ENCODE results near the gene ATRX. TPM values are rescaled to one million over a fixed set of nuclear protein-coding genes. Genes with fewer than 3 reads are reported as not detected.
"Not testable (repeated sequence)": the region's sequence is repeated elsewhere in the genome, so short reads cannot be mapped to it uniquely, and the experiment has no call there.

The ATRX gene, protein sequence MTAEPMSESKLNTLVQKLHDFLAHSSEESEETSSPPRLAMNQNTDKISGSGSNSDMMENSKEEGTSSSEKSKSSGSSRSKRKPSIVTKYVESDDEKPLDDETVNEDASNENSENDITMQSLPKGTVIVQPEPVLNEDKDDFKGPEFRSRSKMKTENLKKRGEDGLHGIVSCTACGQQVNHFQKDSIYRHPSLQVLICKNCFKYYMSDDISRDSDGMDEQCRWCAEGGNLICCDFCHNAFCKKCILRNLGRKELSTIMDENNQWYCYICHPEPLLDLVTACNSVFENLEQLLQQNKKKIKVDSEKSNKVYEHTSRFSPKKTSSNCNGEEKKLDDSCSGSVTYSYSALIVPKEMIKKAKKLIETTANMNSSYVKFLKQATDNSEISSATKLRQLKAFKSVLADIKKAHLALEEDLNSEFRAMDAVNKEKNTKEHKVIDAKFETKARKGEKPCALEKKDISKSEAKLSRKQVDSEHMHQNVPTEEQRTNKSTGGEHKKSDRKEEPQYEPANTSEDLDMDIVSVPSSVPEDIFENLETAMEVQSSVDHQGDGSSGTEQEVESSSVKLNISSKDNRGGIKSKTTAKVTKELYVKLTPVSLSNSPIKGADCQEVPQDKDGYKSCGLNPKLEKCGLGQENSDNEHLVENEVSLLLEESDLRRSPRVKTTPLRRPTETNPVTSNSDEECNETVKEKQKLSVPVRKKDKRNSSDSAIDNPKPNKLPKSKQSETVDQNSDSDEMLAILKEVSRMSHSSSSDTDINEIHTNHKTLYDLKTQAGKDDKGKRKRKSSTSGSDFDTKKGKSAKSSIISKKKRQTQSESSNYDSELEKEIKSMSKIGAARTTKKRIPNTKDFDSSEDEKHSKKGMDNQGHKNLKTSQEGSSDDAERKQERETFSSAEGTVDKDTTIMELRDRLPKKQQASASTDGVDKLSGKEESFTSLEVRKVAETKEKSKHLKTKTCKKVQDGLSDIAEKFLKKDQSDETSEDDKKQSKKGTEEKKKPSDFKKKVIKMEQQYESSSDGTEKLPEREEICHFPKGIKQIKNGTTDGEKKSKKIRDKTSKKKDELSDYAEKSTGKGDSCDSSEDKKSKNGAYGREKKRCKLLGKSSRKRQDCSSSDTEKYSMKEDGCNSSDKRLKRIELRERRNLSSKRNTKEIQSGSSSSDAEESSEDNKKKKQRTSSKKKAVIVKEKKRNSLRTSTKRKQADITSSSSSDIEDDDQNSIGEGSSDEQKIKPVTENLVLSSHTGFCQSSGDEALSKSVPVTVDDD (N-terminal part only)
- 46.3 TPM for polyA plus RNA-seq (2013, experiment 1 of 2)
- polyA plus RNA-seq (2013, experiment 2 of 2), result 47.7 TPM

DNA sequence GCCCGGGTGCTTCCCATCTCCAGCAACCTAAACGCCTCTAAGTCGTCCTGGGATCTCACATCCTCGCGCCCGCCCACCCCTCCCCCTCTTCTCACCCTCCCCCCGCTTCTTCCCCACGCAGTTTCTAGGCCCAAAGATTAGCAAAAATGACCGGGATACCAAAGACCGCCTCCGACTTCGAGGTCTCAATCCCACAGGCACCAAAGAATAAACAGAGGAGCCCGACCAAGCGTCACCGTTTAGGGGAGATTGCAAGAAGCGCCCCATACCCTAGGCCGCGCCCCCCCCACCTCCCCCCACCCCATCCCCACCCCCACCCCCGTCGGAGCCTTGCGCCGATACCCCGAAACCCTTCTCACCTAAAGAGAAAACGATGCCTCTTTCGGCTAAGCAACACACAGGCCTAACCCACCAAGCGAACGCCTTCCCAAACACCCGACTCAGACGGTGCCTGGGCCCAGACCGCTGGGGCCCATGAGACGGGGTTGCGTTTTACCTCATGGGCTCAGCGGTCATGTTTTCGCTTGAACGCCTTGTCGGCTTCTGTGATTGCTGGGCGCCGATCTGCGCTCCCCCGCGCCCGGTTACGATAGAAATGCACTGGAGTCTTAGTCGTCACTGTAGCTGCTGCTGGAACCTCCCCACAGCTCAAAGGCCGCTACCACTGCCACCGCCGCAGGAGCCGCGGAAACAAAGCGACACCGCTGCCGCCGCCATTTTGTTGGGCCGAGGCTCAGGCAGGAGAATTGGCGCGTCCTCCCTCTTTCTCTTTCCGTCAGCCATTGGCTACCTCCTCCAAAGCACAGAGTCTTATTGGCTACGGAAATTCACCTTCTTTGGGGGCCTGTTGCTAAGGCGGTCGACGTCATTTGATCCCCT is at the start of gene ATRX:
Gene ATRX, minus strand, starts transcription at position 731 of the 879 bp plus-strand sequence. Its CDS starts 215 bp downstream, at position 516.
- Histone ChIP-seq H3K4me2 (ENCODE audit: low read length) (peak within 1 kb of the TSS; percentile 3), H3K23ac (ENCODE audit: low read length) (peak within 1 kb of the TSS; percentile 4), H3K79me2 (ENCODE audit: control insufficient read depth, insufficient read depth, low read length) (peaks cover 38% of the 10 kb centered on the region), H3K9ac (ENCODE audit: low read length) (peak within 1 kb of the TSS; percentile 91), H2AK5ac (ENCODE audit: low read length) (no peak within 1 kb of the TSS), H2BK5ac (ENCODE audit: low read length) (no peak within 1 kb of the TSS), H2BK120ac (ENCODE audit: low read depth, low read length) (no peak within 1 kb of the TSS), H2BK15ac (replicated peaks; ENCODE audit: low read depth) (no peak within 1 kb of the TSS), H3K27ac (ENCODE audit: low read depth, low read length) (peak within 1 kb of the TSS; percentile 60), H3K4ac (ENCODE audit: low read depth, low read length) (peak within 1 kb of the TSS; percentile 62), H3K27me3 (ENCODE audit: insufficient read depth, low read length, poor library complexity) (no peaks in the 10 kb centered on the region), H3K56ac (ENCODE audit: low read length) (peak within 1 kb of the TSS; percentile 82), H4K8ac (ENCODE audit: low read depth, low read length) (no peak within 1 kb of the TSS), H3K18ac (ENCODE audit: low read length) (peak within 1 kb of the TSS; percentile 33), H4K5ac (ENCODE audit: low read length) (no peak within 1 kb of the TSS), H3K4me3 (ENCODE audit: low read length) (peak within 1 kb of the TSS; percentile 60), H3K36me3 (ENCODE audit: control insufficient read depth, insufficient read depth, low read length) (no peaks in the 10 kb centered on the region), H3K4me1 (ENCODE audit: control insufficient read depth, low read depth, low read length) (no peaks in the 10 kb centered on the region), H3K79me1 (ENCODE audit: low read length) (no peaks in the 10 kb centered on the region)
- DNase-seq, result peak; percentile 91
- WGBS (ENCODE audit: extremely low coverage, insufficient coverage, low lambda C conversion rate), result no CpG with 5 or more reads among the region's 61 CpGs

DNA sequence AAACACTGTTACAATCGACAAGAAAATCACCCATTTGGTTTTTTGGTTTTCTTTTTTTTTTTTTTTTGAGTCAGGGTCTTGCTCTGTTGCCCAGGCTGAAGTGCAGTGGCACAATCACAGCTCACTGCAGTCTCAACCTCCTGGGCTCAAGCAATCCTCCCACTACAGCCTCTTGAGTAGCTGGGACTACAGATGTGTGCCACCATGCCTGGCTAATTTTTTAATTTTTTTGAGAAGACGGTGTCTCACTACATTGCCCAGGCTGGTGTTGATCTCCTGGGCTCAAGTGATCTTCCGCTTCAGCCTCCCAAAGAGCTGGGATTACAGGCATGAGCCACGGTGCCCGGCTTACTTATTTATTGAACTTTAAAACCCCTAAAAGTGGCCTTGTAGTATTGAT is 45.5 kb upstream of the ATRX start:
- H3K36me3 ChIP-seq (ENCODE audit: control insufficient read depth, insufficient read depth, low read length); H2BK15ac ChIP-seq (replicated peaks; ENCODE audit: low read depth); H4K5ac ChIP-seq (ENCODE audit: low read length); H2AK5ac ChIP-seq (ENCODE audit: low read length); H3K79me1 ChIP-seq (ENCODE audit: low read length); H3K9ac ChIP-seq (ENCODE audit: low read length); H3K4ac ChIP-seq (ENCODE audit: low read depth, low read length); H3K27me3 ChIP-seq (ENCODE audit: insufficient read depth, low read length, poor library complexity); H2BK120ac ChIP-seq (ENCODE audit: low read depth, low read length); H3K4me2 ChIP-seq (ENCODE audit: low read length); H3K23ac ChIP-seq (ENCODE audit: low read length); H3K56ac ChIP-seq (ENCODE audit: low read length); DNase-seq; H3K4me1 ChIP-seq (ENCODE audit: control insufficient read depth, low read depth, low read length); H3K18ac ChIP-seq (ENCODE audit: low read length); H2BK5ac ChIP-seq (ENCODE audit: low read length); H3K79me2 ChIP-seq (ENCODE audit: control insufficient read depth, insufficient read depth, low read length); H3K27ac ChIP-seq (ENCODE audit: low read depth, low read length); H4K8ac ChIP-seq (ENCODE audit: low read depth, low read length); H3K4me3 ChIP-seq (ENCODE audit: low read length): not testable (repeated sequence)
- no CpG with 5 or more reads among the region's 5 CpGs for WGBS (ENCODE audit: extremely low coverage, insufficient coverage, low lambda C conversion rate)

DNA sequence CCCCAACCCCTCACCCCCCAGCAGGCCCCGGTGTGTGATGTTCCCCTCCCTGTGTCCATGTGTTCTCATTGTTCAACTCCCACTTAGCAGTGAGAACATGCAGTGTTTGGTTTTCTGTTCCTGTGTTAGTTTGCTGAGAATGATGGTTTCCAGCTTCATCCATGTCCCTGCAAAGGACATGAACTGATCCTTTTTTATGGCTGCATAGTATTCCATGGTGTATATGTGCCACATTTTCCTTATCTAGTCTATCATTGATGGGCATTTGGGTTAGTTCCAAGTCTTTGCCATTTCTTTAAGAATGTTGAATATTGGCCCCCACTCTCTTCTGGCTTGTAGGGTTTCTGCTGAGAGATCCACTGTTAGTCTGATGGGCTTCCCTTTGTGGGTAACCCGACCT is 36.0 kb upstream of the ATRX start:
- H3K4me3 ChIP-seq (ENCODE audit: low read length); H2BK120ac ChIP-seq (ENCODE audit: low read depth, low read length); H3K56ac ChIP-seq (ENCODE audit: low read length); H3K4me2 ChIP-seq (ENCODE audit: low read length); H3K79me1 ChIP-seq (ENCODE audit: low read length); DNase-seq; H3K4ac ChIP-seq (ENCODE audit: low read depth, low read length); H2BK5ac ChIP-seq (ENCODE audit: low read length); H3K27me3 ChIP-seq (ENCODE audit: insufficient read depth, low read length, poor library complexity); H3K36me3 ChIP-seq (ENCODE audit: control insufficient read depth, insufficient read depth, low read length); H3K27ac ChIP-seq (ENCODE audit: low read depth, low read length); H3K18ac ChIP-seq (ENCODE audit: low read length); H3K4me1 ChIP-seq (ENCODE audit: control insufficient read depth, low read depth, low read length); H4K5ac ChIP-seq (ENCODE audit: low read length); H3K79me2 ChIP-seq (ENCODE audit: control insufficient read depth, insufficient read depth, low read length); H2BK15ac ChIP-seq (replicated peaks; ENCODE audit: low read depth); H2AK5ac ChIP-seq (ENCODE audit: low read length); H3K23ac ChIP-seq (ENCODE audit: low read length); H3K9ac ChIP-seq (ENCODE audit: low read length); H4K8ac ChIP-seq (ENCODE audit: low read depth, low read length): not testable (repeated sequence)
- no CpG with 5 or more reads among the region's 2 CpGs for WGBS (ENCODE audit: extremely low coverage, insufficient coverage, low lambda C conversion rate)

DNA sequence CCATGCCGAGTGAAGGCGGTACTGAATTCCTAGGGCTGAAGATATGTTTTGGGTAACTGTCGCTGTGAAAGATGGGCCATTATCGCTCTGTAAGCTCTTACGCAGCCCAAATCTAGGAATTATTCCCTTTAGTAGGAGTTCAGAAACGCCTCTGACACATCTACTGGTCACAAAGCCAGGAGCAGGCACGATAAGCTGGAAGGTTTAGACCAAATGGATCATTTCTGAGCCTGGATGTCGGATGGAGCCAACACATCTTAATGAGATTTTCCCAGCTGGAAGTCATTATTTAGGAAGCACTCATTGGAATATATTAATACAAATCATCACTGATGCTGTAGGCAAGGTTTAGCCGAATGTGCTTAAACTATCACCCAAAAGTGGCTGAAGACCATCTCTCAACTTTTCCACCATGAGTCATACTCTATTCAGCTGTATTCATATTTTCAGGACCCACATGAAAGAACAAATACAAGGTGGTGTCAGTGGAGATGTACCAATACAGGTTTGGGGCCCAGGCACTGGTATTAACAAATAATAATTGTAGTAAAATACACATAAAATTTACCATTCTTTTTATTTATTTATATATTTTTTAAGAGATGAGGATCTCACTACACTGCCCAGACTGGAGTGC is 34.2 kb upstream of the ATRX start:
- no peak for DNase-seq
- Histone ChIP-seq H4K8ac (ENCODE audit: low read depth, low read length) (no peak overlapping the region), H3K18ac (ENCODE audit: low read length) (no peak overlapping the region), H3K27me3 (ENCODE audit: insufficient read depth, low read length, poor library complexity) (no peaks in the 10 kb centered on the region), H3K4me3 (ENCODE audit: low read length) (no peak overlapping the region), H3K79me1 (ENCODE audit: low read length) (no peaks in the 10 kb centered on the region), H3K36me3 (ENCODE audit: control insufficient read depth, insufficient read depth, low read length) (no peaks in the 10 kb centered on the region), H3K23ac (ENCODE audit: low read length) (no peak overlapping the region), H2AK5ac (ENCODE audit: low read length) (no peak overlapping the region), H3K4ac (ENCODE audit: low read depth, low read length) (no peak overlapping the region), H3K79me2 (ENCODE audit: control insufficient read depth, insufficient read depth, low read length) (no peaks in the 10 kb centered on the region), H2BK120ac (ENCODE audit: low read depth, low read length) (no peak overlapping the region), H4K5ac (ENCODE audit: low read length) (no peak overlapping the region), H3K56ac (ENCODE audit: low read length) (no peak overlapping the region), H2BK5ac (ENCODE audit: low read length) (no peak overlapping the region), H3K4me2 (ENCODE audit: low read length) (no peak overlapping the region), H3K27ac (ENCODE audit: low read depth, low read length) (no peak overlapping the region), H3K4me1 (ENCODE audit: control insufficient read depth, low read depth, low read length) (no peaks in the 10 kb centered on the region), H3K9ac (ENCODE audit: low read length) (no peak overlapping the region), H2BK15ac (replicated peaks; ENCODE audit: low read depth) (no peak overlapping the region)
- no CpG with 5 or more reads among the region's 9 CpGs for WGBS (ENCODE audit: extremely low coverage, insufficient coverage, low lambda C conversion rate)

Data from mesendoderm (in vitro differentiated cells).